Measurements from ENCODE around the gene UNC5C.

Gene UNC5C

DNA sequence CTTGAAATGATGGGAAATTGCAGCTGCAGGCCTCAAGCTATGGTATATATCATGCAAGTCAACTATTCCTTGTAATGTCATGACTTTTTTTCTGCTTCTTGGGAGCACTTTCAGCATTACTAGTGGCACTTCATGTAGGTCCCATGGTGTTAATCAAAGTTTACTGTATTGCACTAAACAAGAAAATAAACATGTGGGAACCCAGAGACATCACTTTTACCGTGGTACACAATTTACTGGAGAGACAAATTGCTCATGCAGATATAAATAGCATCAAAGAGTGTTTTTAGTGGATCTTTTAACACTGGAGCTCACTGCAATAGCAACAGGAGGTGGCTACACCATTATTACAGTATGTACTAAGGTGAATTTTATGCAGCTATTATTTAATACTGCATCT is 79.2 kb downstream of the UNC5C start:
- DNase-seq (ENCODE audit: low read depth in 4 of 4, low spot score in 1 of 4): no peak

DNA sequence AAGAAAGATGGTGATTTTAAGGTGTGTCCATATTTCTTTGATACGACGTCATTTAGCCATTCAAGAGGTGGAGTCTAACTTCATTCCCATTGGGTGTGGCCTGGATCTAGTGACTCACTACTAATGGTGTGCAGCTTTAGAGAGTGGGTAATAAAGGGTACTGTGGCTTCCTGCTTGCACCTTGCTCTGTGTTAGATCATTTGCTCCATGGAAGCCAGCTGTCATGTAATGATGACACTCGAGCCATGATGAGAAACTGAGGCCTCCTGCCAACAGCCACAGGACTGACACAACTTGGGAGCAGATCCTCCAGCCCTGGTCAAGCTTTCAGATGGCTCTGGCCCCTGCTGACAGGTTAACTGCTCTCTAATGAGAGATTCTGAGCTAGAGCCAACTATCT is 82.0 kb downstream of the UNC5C start:
- DNase-seq (ENCODE audit: low read depth in 4 of 4, low spot score in 1 of 4): no peak

- DNase-seq (ENCODE audit: low read depth in 4 of 4, low spot score in 1 of 4): no peak
These were observed 83.8 kb downstream of the UNC5C start for GRCh38 chr4:95465010-95465409.

DNA sequence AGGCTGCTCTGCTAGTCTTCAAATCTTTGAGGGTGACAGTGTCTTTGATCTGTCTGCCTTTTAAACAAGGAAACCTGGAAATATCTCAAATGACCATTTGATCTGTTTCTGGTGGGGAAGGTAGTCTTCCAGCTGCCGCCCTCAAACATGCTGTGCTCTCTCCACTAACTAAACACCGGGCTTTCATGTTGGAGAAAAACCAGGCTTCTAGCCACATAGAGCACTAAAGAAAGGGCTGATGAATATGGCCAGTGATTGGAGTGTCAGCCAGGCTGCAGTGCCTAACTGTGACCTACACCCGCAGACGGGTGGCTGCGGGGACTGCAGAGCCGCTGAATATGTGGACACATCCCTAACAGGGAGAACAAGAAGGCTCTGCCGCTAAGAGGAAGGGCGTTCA is 85.9 kb downstream of the UNC5C start:
- no peak for DNase-seq (ENCODE audit: low read depth in 4 of 4, low spot score in 1 of 4)

GRCh38 chr4:95457353-95457752 is 91.4 kb downstream of the UNC5C start:
- DNase-seq (ENCODE audit: low read depth in 4 of 4, low spot score in 1 of 4): no peak

DNA sequence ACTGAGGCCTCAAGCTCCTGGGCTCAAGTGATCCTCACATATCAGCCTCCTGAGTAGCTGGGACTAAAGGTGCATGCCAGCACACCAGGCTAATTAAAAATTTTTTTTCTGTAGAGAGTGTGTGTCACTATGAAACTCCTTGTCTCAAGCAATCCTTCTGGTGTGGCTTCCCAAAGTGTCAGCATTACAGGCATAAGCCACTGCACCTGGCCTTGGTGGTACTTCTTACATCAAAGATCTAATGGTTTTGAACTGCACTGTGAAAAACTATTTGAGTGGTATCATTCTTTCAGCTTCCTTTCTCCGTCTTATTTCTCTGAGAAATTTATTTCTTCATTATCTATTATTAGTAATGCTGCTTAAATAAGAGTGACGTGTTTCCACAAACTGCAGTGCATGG is 98.5 kb downstream of the UNC5C start:
- DNase-seq (ENCODE audit: low read depth in 4 of 4, low spot score in 1 of 4): no peak

- DNase-seq (ENCODE audit: low read depth in 4 of 4, low spot score in 1 of 4): no peak
These were observed 102.6 kb downstream of the UNC5C start for GRCh38 chr4:95446173-95446572.

DNA sequence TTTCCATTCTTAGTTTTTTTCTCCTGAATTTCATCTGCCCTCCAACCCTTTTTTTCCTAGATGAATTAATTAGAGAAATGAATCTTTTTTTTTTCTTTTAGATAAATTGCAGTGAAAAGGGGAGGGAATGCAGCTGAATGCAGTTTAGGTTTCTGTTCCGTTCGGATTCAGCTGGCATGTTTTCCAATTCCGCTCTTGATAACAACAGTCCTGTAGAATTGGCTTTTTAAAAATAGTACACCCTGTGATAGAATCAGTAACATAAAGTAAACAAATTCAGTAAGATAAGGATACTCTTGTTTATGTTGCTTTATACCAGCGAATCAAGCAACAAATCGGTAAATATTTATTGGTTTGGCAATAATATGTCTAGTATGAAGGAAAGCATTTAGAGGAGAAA is 103.5 kb downstream of the UNC5C start:
- DNase-seq (ENCODE audit: low read depth in 4 of 4, low spot score in 1 of 4): no peak

DNA sequence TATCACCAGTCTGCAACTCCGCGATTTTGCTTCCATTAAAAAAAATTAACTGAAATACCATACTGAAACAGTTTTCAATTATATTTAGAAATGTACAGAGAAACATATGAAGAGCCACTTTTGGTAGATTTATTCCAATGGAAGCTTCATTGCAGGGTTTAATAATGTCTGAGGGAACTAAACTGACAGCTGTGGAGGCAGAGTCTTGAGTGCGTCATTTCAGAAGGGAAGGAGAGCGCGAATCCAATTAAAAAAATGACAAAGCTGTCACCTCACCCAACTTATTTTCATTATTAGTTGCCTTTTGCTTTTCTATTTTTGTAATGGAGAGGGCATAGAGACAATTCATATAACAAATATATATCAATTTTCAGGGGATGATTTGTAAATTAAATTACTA is 104.0 kb downstream of the UNC5C start:
- no peak for DNase-seq (ENCODE audit: low read depth in 4 of 4, low spot score in 1 of 4)

- no peak for DNase-seq (ENCODE audit: low read depth in 4 of 4, low spot score in 1 of 4)
These were observed 108.9 kb downstream of the UNC5C start for GRCh38 chr4:95439896-95440295.

DNA sequence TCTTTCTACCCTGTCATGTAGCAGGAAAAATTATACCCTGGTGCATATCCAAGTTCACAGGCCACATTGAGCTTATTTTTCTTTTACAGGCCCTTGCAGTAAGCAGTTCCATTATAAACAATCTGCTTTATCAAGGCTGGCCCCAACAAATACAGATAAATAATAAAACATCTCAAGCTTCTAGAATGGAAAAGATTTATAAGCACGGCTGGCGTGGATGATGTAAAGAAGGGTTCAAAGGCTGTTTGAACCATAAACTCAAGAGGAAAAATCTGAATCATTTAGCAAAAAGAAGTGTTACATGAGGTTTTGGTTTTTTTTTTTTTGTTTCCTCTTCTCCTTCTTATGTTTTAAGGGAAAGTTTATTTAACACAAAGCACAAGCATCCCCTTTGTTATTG is 109.7 kb downstream of the UNC5C start:
- DNase-seq (ENCODE audit: low read depth in 4 of 4, low spot score in 1 of 4): no peak

DNA sequence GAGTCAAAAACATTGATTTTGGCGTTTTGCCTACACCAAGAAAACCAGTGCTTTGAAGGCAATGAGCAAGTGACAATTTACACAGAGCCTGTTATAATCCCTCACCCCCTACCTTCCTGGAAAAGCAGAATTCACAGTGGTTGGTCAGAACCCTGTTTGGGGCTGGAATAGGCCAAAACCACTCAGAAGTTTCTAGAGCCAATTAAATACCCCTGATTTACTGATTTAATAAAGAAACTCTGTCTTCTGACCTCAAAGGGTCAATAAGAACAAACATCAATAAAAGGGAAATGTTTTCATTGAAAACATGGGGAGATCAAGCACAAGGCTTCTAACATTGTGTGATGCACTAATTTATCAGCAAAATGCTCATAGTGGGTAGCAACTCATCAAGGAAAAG is 116.3 kb downstream of the UNC5C start:
- DNase-seq (ENCODE audit: low read depth in 4 of 4, low spot score in 1 of 4): no peak

DNA sequence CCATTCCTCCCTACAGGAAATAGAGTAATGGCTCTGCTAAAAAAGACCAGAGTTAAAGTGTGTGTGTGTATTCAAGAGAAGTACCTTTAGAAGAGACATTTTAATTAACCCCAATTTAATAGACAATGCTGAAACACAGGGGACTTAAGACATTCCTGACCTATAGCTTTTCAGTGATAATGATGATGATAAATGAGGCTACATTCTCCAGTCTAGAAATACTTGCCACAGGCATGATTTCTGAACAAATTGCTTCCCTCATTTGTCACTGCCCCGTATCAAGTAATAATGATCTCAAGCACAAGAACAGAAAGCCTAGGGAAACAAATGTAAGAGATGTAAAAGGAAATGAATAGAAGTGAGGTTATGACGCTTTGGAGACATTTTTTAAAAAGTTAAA is 117.1 kb downstream of the UNC5C start:
- no peak for DNase-seq (ENCODE audit: low read depth in 4 of 4, low spot score in 1 of 4)

DNA sequence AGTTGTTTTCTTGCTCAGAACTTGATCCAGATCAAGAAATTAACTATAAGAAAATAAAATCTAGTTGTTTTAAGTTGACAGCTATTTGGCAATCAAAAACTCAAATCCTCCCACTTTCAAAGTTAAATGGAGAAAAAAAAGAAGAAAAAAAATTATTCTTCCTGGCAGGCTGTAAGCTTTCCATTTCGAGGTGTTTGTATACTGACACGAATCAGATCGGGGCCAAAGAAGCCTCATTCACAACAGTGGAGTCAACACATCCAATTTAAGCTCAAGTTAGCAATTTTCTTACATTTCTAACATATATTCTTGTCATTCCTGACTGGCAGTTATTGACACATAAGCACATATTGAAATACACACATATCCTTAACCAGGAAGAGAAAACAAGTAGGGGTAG is 119.4 kb downstream of the UNC5C start:
- no peak for DNase-seq (ENCODE audit: low read depth in 4 of 4, low spot score in 1 of 4)

GRCh38 chr4:95428291-95429070 is 120.3 kb downstream of the UNC5C start:
- DNase-seq (ENCODE audit: low read depth in 4 of 4, low spot score in 1 of 4): no peak

DNA sequence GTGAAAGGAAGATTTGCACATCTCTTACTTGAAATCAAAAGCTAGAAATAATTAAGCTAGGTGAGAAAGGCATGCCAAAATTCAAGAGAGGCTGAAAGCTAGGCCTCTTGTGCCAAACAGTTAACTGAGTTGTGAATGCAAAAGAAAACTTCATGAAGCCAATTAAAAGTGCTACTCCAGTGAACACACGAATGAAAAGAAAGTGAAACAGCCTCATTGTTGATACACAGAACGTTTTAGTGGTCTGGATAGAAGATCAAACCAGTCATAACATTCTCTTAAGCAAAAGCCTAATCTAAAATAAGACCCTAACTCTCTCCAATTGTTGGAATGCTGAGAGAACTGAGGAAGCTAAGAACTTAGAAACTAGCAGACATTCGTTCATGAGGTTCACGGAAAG is 122.3 kb downstream of the UNC5C start:
- DNase-seq (ENCODE audit: low read depth in 4 of 4, low spot score in 1 of 4): no peak

DNA sequence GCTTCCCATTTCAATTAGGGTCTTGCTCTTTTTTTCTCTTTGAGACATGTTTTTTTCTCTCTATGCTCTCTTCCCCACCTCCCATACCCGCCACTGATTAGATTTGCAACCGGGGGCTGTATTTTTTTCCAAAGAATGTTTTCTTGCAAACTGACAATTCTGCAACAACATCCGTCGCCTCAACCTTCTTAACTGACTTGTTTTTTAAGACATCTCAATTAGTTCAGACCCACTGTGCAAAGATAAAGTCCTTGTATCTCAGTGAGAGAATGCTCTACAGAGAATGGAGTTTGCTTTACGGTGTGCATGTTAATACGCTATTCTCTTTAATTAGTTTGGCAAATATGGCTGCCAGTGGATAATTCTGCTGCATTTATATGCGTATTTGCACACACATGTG is 126.3 kb downstream of the UNC5C start:
- DNase-seq (ENCODE audit: low read depth in 4 of 4, low spot score in 1 of 4): no peak

- DNase-seq (ENCODE audit: low read depth in 4 of 4, low spot score in 1 of 4): no peak
These were observed 126.9 kb downstream of the UNC5C start for GRCh38 chr4:95421869-95422268.

DNA sequence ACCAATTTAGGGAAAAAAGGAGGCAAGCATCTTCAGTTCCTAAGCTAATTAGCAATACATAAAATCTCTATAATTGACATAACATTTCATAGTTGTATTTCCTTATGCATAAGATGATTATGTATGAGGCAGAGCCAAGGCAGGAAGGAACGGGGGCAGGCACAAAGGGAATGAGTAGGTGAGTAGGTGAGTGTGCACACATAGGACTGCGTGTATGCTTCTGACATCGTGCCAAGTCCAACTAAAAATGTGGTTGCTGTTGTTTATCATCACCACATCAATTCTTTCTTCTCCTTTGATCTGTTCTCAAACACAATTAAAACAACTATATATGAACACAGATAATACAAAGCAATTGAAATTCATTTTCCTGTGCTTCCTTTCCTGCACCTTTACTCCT is 131.2 kb downstream of the UNC5C start:
- no peak for DNase-seq (ENCODE audit: low read depth in 4 of 4, low spot score in 1 of 4)

DNA sequence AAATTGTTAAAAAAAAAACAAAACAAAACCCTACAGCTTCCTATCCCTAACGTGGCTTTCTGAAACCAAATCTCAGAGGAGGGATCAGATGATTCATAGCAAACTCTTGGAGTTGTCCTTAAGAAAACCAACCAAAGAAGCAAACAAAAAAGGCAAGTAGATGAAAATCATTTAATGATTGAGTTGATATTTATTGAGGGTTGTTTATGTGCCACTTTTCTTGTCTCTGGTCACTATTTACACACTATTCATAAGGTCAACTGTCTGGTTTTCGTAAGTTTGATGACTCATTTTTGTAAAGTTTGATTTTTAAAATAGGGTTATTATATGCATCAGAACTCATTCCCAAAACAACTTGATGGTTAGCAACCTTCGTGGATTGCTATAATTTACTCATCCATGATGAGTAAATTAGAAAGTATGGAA is 133.4 kb downstream of the UNC5C start:
- no peak for DNase-seq (ENCODE audit: low read depth in 4 of 4, low spot score in 1 of 4)

- DNase-seq (ENCODE audit: low read depth in 4 of 4, low spot score in 1 of 4): no peak
These were observed 137.2 kb downstream of the UNC5C start for GRCh38 chr4:95411371-95412088.

DNA sequence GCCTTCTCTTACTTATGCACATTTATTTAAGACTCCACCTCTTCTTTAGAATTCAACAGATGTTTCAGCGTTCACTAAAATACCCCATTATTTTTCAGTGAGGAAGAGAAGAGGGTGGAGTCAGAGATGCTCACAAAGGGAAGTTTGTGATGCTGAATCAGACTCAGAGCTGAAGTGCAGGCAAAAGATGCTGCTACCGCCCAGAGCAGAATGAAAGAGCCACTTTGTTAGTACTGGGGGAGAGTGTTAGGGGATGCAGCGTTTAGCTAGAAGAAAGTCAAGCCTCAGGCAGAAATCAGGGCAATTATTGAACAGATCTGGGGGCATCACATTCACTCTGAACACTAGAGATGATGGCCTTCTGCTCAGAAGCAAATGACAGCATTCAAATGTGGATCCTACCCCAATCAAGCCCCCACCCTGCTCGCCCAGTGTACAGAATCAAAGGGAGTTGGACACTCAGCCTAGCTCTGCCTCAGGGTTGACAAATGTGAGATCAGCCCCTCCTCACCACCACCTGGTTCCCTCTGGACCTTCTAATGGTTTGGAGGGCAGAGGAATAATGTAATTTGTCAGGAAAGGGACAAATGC is 138.3 kb downstream of the UNC5C start:
- no peak for DNase-seq (ENCODE audit: low read depth in 4 of 4, low spot score in 1 of 4)
